Breast epithelium (tissue), 3 donors: ENCODE results near the gene STARD9.

Source experiments
- CTCF ChIP-seq, 3 donors: fragments of 450-650 bp; IDR thresholded peaks; one replicate each; pipeline ENCODE4 v1.5.1; 2016 to 2017; ENCODE audit warnings: antibody characterized with exemption in 3 of 3, mild to moderate bottlenecking in 3 of 3, moderate library complexity in 3 of 3
- POLR2AphosphoS5 ChIP-seq, 3 donors: sonication (generic); formaldehyde crosslinking; IDR thresholded peaks; one replicate each; pipeline ENCODE4 v1.6.1; 2017; ENCODE audit warnings: antibody characterized with exemption in 3 of 3

GRCh38 chr15:42744195-42744594 lies 168.8 kb downstream of the STARD9 start:
- TF ChIP-seq CTCF (IDR thresholded peaks at IDR 0.05) (no peak), POLR2AphosphoS5 (IDR thresholded peaks at IDR 0.05) (no peak)
